Activated CD4-positive, CD25-positive, alpha-beta regulatory T cell treated with anti-CD3 and anti-CD28 coated beads, Interleukin-2, amount 50 U/mL, for 24 hours (primary cell): ENCODE results near the gene ONECUT3.

Experiments
- ATAC-seq, 2 donors: fragments of 150-1000 bp; cut with Tn5 transposase; one replicate each; pipeline ENCODE4 v1.10.0; 2021; ENCODE audit warnings: mild to moderate bottlenecking in 1 of 2, moderate library complexity in 1 of 2

ONECUT3 gene

GRCh38 chr19:1799695-1800342 lies 46.5 kb downstream of the ONECUT3 start:
- no peak for ATAC-seq

DNA sequence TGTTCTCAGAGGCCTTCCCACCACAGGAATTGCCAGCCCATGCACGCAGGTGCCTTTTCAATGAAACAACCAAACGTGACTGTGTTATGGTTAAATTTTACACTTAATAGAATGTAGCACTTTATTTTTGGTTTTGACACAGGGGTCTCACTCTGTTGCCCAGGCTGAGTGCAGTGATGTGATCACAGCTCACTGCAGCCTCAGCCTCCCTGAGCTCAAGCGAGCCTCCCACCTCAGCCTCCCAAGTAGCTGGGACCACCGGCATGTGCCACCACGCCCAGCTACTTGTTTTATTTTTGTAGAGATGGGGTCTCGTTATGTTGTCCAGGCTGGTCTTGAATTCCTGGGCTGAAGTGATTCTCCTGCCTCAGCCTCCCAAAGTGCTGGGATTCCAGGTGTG lies 51.6 kb downstream of the ONECUT3 start:
- ATAC-seq: no peak

- ATAC-seq: no peak
These were observed 52.3 kb downstream of the ONECUT3 start for GRCh38 chr19:1805401-1806183.

GRCh38 chr19:1806184-1807029 lies 53.1 kb downstream of the ONECUT3 start:
- no peak for ATAC-seq

GRCh38 chr19:1807030-1807694 lies 53.9 kb downstream of the ONECUT3 start:
- no peak for ATAC-seq

GRCh38 chr19:1807695-1808394 lies 54.5 kb downstream of the ONECUT3 start:
- ATAC-seq: no peak

- ATAC-seq: no peak
These were observed 55.1 kb downstream of the ONECUT3 start for GRCh38 chr19:1808395-1808731.

GRCh38 chr19:1809678-1810077 lies 56.4 kb downstream of the ONECUT3 start:
- no peak for ATAC-seq

DNA sequence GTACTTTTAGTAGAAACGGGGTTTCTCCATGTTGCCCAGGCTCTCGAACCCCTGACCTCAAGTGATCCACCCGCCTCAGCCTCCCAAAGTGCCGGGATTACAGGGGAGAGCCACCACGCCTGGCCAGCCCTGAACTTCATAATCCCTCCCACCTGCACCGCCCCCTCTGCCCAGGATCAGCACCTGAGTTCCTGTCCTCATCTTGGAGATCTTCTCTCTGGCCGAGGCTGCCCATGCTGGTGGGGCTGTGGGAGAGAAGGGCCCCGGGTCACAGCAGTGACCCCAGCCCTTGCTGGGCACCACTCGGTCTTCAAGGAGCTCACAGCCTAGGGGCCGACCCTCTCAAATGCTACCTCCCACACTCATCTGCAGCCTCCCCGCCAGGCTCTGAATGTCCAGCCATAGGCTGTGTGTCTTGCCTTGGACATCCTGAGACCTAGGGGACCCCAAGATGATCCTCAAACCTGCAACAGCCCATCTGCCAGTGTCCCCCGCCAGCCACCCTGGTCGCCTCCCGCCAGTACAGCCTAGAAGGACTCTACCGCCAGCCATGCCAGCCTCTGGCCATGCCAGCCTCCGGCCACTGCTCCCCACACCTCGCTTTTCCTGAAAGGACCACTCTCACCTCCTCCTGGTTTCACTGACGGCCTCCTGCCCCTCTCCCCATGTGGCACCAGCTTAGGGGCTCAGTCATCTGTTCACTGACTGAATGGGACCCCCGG lies 57.3 kb downstream of the ONECUT3 start:
- no peak for ATAC-seq

DNA sequence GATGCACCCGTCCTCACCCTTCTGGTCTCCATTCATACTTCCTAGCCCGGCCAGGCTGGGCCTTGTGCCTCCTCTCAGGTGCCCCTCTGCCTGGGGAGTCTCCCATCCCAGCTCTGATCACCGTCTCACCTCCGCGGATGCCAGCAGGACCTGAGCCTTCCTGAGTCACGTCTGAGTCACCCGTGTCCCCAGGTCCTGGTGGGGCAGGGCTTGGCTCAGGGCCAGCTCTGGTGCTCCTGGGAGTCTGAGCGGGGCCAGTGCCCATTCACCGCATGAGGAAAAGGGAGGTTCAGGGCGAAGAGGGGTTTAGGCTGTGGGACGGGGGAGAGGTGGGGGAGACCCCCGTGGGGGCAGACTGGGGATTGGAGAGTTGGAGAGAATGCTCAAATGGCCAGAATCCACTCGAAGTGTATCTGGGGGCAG lies 58.2 kb downstream of the ONECUT3 start:
- ATAC-seq: peak; percentile 8 to 12

GRCh38 chr19:1811942-1812425 lies 58.7 kb downstream of the ONECUT3 start, which contains the start of gene ATP8B3:
ATP8B3 (minus strand) TSS chr19:1812276; CDS start chr19:1811736, 540 bp downstream.
- peak; percentile 24 to 25 for ATAC-seq

DNA sequence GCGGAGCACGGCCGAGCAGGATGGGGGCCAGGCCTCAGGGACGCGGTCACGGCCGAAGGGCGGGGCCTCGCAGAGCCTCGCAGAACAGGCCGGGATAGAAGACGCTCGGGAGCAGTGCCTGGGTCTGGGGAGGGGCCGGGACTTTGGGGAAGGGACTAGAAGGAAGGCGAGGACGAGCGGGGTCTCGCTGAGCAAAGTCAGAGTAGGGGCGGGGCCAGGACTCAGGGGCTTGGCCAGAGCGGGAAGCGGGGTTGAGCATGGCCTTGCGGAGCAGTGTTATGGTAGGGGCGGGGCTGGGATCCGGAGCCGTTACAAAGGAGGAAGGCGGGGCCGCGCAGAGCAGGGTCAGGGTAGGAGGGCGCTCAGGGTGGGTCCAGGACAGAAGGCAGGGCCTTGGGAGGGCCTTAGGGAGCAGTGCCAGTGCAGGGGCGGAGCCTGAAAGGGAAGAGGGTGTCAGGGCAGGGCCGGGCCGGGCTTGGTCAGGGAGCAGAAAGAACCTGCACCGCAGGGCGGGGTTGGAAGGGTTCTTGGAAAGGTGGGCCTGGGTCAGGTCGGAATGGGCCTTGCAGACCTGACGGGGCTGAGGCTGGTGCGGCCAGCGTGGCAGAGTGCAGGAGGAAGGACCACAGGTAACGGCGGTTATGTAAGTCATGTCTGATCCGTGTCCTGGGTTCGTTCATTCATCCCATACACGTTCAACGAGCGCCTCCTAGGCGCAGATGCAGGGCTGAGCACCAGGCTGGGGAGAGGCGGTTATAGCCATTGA lies 59.3 kb downstream of the ONECUT3 start:
- peak; percentile 82 to 84 for ATAC-seq

DNA sequence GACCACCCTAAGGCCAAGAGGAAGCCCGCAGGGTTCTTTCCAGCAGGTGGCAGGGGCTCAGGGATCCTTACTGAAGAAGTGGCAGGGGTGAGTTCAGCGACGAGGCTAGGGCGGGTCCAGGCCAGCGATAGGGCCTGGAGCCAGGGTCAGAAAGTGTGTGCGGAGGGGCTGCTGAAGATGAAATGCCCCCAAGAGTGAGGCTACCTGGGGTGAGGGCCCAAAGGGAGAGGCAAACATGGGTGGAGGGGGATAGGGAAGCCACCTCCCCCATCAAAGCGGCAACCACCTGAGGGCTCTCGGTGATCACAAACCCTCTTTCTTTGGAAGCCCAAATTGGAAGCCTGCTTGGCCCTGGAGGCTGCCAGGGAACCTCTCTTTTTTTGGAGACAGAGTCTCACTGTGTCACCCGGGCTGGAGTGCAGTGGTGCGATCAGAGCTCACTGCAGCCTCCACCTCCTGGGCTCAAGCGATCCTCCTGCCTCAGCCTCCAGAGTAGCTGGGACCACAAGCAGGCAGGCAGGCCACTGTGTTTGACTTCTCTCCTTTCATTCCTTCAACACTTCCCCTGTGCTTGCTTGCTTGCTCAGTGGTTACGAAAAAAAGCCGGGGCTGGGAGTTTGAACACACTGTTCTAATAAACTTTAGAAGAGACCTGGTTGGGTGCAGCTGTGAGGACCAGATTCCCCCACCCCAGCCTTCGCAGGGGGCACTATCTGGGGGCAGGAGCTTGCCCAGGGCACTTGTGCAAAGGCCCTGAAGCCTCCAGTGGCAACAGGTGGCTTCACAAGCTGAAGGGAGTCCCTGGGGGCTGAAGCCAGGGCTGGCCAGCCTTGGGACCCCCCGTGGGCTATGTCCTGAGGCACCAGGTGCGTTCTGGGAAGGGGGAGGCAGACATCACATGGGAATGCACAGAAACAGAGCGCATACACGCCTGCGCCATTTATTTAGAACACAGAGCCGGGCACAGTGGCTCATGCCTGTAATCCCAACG lies 60.2 kb downstream of the ONECUT3 start:
- no peak for ATAC-seq

GRCh38 chr19:1814391-1814790 lies 61.1 kb downstream of the ONECUT3 start:
- ATAC-seq: no peak

GRCh38 chr19:1814833-1815604 lies 61.7 kb downstream of the ONECUT3 start:
- ATAC-seq: no peak

GRCh38 chr19:1815605-1816529 lies 62.6 kb downstream of the ONECUT3 start:
- ATAC-seq: no peak
